H9 (cell line): ENCODE measurements around the gene CEP83. TPM values are rescaled to one million over a fixed set of nuclear protein-coding genes. Genes with fewer than 3 reads are reported as not detected.

Experiments
- DNase-seq: peaks from one replicate; pipeline ENCODE4 v3.0.0-alpha.2; 2017
- H2AFZ ChIP-seq: one replicate; pipeline ENCODE4 v1.6.1; 2013; ENCODE audit warnings: mild to moderate bottlenecking, low read length, control low read depth, moderate library complexity
- H2AK5ac ChIP-seq: 2 replicates; pipeline ENCODE4 v1.6.1; 2013; ENCODE audit warnings: low read length, control low read depth, mixed read lengths; ENCODE audit not compliant: insufficient read length
- H2BK120ac ChIP-seq: one replicate; pipeline ENCODE4 v1.6.1; 2013; ENCODE audit warnings: low read depth, mild to moderate bottlenecking, low read length, control low read depth, inconsistent platforms; ENCODE audit not compliant: poor library complexity, severe bottlenecking
- H2BK12ac ChIP-seq: 2 replicates; pipeline ENCODE4 v1.6.1; 2013; ENCODE audit warnings: low read length, control low read depth, mixed read lengths, low read depth; ENCODE audit not compliant: insufficient read length
- H2BK15ac ChIP-seq: 2 replicates; pipeline ENCODE4 v1.6.1; 2013; ENCODE audit warnings: low read depth, low read length, control low read depth
- H2BK20ac ChIP-seq: one replicate; pipeline ENCODE4 v1.6.1; 2013; ENCODE audit warnings: low read depth, mild to moderate bottlenecking, low read length, control low read depth, inconsistent platforms; ENCODE audit not compliant: poor library complexity, severe bottlenecking
- H2BK5ac ChIP-seq: 2 replicates; pipeline ENCODE4 v1.6.1; 2013; ENCODE audit warnings: low read length, control low read depth, mixed read lengths; ENCODE audit not compliant: insufficient read length
- H3K14ac ChIP-seq: 2 replicates; pipeline ENCODE4 v1.6.1; 2013; ENCODE audit warnings: low read length, control low read depth; ENCODE audit not compliant: insufficient read depth
- H3K18ac ChIP-seq: 2 replicates; pipeline ENCODE4 v1.6.1; 2013; ENCODE audit warnings: low read depth, mild to moderate bottlenecking, mixed read lengths, low read length, control low read depth; ENCODE audit not compliant: insufficient read length
- H3K23ac ChIP-seq: 2 replicates; pipeline ENCODE4 v1.6.1; 2013; ENCODE audit warnings: low read length, control low read depth, mixed read lengths, low read depth; ENCODE audit not compliant: insufficient read length
- H3K23me2 ChIP-seq: 2 replicates; pipeline ENCODE4 v1.6.1; 2013; ENCODE audit warnings: low read depth, mild to moderate bottlenecking, mixed read lengths, low read length, control low read depth; ENCODE audit not compliant: insufficient read length, poor library complexity, severe bottlenecking
- H3K27ac ChIP-seq: 2 replicates; pipeline ENCODE4 v1.5.1; 2013; ENCODE audit warnings: low read length, control low read depth, mixed read lengths, low read depth; ENCODE audit not compliant: insufficient read length
- H3K27me3 ChIP-seq: 2 replicates; pipeline ENCODE4 v1.6.1; 2013; ENCODE audit warnings: low read length, control low read depth, inconsistent platforms; ENCODE audit not compliant: insufficient read depth
- H3K4ac ChIP-seq: 2 replicates; pipeline ENCODE4 v1.6.1; 2013; ENCODE audit warnings: low read depth, mild to moderate bottlenecking, control low read depth, inconsistent platforms, low read length, moderate library complexity
- H3K4me1 ChIP-seq: 2 replicates; pipeline ENCODE4 v1.6.1; 2013; ENCODE audit warnings: low read length, control low read depth, inconsistent platforms; ENCODE audit not compliant: insufficient read depth
- H3K4me2 ChIP-seq: 2 replicates; pipeline ENCODE4 v1.6.1; 2013; ENCODE audit warnings: low read length, control low read depth, mixed read lengths; ENCODE audit not compliant: insufficient read length, insufficient read depth
- H3K56ac ChIP-seq: 2 replicates; pipeline ENCODE4 v1.6.1; 2013; ENCODE audit warnings: low read depth, mild to moderate bottlenecking, mixed read lengths, low read length, control low read depth; ENCODE audit not compliant: insufficient read length
- H3K79me1 ChIP-seq: 2 replicates; pipeline ENCODE4 v1.6.1; 2013; ENCODE audit warnings: low read depth, mild to moderate bottlenecking, moderate library complexity, low read length, control low read depth, inconsistent platforms; ENCODE audit not compliant: insufficient read depth, poor library complexity, severe bottlenecking
- H3K79me2 ChIP-seq: 2 replicates; pipeline ENCODE4 v1.6.1; 2013; ENCODE audit warnings: low read length, control low read depth, inconsistent platforms; ENCODE audit not compliant: insufficient read depth
- H3K9ac ChIP-seq: 2 replicates; pipeline ENCODE4 v1.6.1; 2013; ENCODE audit warnings: low read length, control low read depth, mixed read lengths; ENCODE audit not compliant: insufficient read length; ENCODE audit errors: extremely low read depth
- H3K9me3 ChIP-seq: one replicate; pipeline ENCODE4 v1.6.1; 2013; ENCODE audit warnings: low read depth, low read length, inconsistent platforms; ENCODE audit not compliant: control insufficient read depth
- H3T11ph ChIP-seq: one replicate; pipeline ENCODE4 v1.6.1; 2013; ENCODE audit warnings: mild to moderate bottlenecking, low read length, control low read depth, inconsistent platforms
- H4K20me1 ChIP-seq: one replicate; pipeline ENCODE4 v1.6.1; 2013; ENCODE audit not compliant: control insufficient read depth, insufficient read length, insufficient read depth
- H4K5ac ChIP-seq: 2 replicates; pipeline ENCODE4 v1.6.1; 2013; ENCODE audit warnings: low read depth, mild to moderate bottlenecking, mixed read lengths, low read length, control low read depth; ENCODE audit not compliant: insufficient read length
- H4K8ac ChIP-seq: replicated peaks from 2 replicates; pipeline ENCODE4 v1.6.1; 2013; ENCODE audit warnings: low read length, control low read depth, mixed read lengths, low read depth; ENCODE audit not compliant: insufficient read length
- H4K91ac ChIP-seq: 2 replicates; pipeline ENCODE4 v1.6.1; 2013; ENCODE audit warnings: low read depth, mild to moderate bottlenecking, moderate library complexity, mixed read lengths, low read length, control low read depth; ENCODE audit not compliant: insufficient read length
- H3K27ac Mint-ChIP-seq, 3 experiments: 2 replicates in 2 of 3; 3 replicates in 1 of 3; pipeline ENCODE4 v1.8.0; 2020 to 2021; ENCODE audit warnings: mixed read lengths in 3 of 3, mild to moderate bottlenecking in 1 of 3, moderate library complexity in 1 of 3
- H3K27me3 Mint-ChIP-seq: 2 replicates; pipeline ENCODE4 v1.8.0; 2021; ENCODE audit warnings: low read depth, mild to moderate bottlenecking, moderate library complexity, mixed read lengths
- H3K36me3 Mint-ChIP-seq, 3 experiments: 2 replicates in 2 of 3; 3 replicates in 1 of 3; pipeline ENCODE4 v1.8.0; 2020 to 2021; ENCODE audit warnings: low read depth in 3 of 3, mixed read lengths in 3 of 3; ENCODE audit not compliant: insufficient read depth in 1 of 3
- H3K4me1 Mint-ChIP-seq, 2 experiments: 2 replicates each; pipeline ENCODE4 v1.8.0; 2020; ENCODE audit warnings: mixed read lengths in 2 of 2
- H3K4me3 Mint-ChIP-seq, 2 experiments: 2 replicates in 1 of 2; 3 replicates in 1 of 2; pipeline ENCODE4 v1.8.0; 2020 to 2021; ENCODE audit warnings: mild to moderate bottlenecking in 2 of 2, mixed read lengths in 2 of 2, moderate library complexity in 1 of 2
- H3K9me3 Mint-ChIP-seq, 2 experiments: 2 replicates in 1 of 2; 3 replicates in 1 of 2; pipeline ENCODE4 v1.8.0; 2020; ENCODE audit warnings: mild to moderate bottlenecking in 2 of 2, mixed read lengths in 2 of 2, moderate library complexity in 1 of 2
- WGBS: extraction: QIAGEN DNeasy Blood & Tissue Kit; methylation state at CpG from one replicate; pipeline ENCODE4 v1.1.7; 2013; ENCODE audit warnings: missing lambda C conversion rate, low lambda C conversion rate, mixed read lengths; ENCODE audit not compliant: insufficient read length; ENCODE audit errors: extremely low coverage; 5-methylcytosine and 5-hydroxymethylcytosine counted together
- long read RNA-seq: library from polyadenylated mRNA; unstranded; transcript quantifications from one replicate; pipeline ENCODE4 v2.0.0, GENCODE V29; 2020
- total RNA-seq: library from RNA; stranded (reverse); gene quantifications from 2 replicates; pipeline ENCODE4 v1.2.1, GENCODE V29; 2021
- TF ChIP-seq, protein P1 (sequence below): fragments of 200-600 bp; sonication (generic); conservative IDR thresholded peaks from 3 replicates; pipeline ENCODE4 v1.8.0; 2021; ENCODE audit warnings: antibody characterized with exemption, mild to moderate bottlenecking

CEP83 gene
- total RNA-seq: 26.5 and 27.4 TPM in 2 replicates
- long read RNA-seq, partial matches to known transcripts: 39 of 68 reads
- long read RNA-seq, other reads (novel, unspliced or antisense): 25 of 68 reads

DNA sequence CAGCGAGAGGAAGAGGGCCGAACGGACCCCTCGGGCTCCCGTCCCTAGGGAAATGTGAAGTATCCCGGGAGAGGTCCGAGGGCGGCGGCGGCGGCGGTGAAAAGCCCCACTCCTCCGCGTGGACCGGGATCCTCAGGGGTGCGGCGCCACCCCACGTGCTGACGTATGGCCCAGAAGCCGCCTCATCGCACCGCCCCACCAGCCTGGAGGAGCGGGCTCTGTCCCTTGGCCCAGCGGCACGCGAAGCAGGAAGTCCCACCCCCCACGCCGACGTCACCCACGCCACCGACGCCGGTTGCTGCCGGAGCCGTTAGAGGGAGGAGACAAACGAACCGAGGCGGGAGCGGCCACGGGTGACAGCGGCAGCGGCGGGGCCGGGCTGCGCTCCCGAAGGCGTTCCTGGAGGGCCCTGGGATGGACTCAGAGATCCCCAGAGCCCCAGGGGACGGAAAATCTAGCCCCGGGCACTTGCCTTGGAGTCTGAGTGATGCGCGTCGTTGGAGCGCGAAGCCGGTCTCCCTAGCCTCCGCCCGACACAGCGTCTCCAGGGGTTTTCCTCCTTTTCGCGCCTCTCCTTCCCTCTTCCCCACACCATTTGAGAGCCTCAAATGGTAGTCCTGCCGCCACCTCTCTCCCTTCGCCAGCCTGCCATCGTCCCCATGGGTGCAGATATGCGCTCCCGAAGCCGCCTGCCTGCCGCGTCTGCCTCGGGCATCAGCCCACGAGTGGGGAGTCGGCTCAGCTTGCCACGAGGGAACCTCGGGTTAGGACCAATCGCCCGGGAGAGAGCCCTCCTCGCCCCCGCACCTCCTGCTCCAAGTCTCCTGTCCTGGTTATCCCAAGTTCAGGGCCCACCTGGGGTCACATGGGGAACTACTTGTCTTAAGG, at the start of gene CEP83:
Gene CEP83, minus strand, starts transcription at position 140 of the 888 bp plus-strand sequence. CDS start 47,377 bp downstream, outside the sequence.
- H2AK5ac ChIP-seq: peak within 1 kb of the TSS; percentile 80
- H2AFZ ChIP-seq: peak within 1 kb of the TSS; percentile 53
- peak within 1 kb of the TSS; percentile 29 for H3T11ph ChIP-seq
- H3K4me1 ChIP-seq: no peaks in the 10 kb centered on the region
- no peak within 1 kb of the TSS for H4K8ac ChIP-seq
- peaks cover 15% of the 10 kb centered on the region for H3K23me2 ChIP-seq
- no peaks in the 10 kb centered on the region for H3K9me3 ChIP-seq
- H3K9me3 Mint-ChIP-seq: no peaks in the 10 kb centered on the region; a peak in 1 of 5 replicates
- no peak within 1 kb of the TSS for H3K56ac ChIP-seq
- peak within 1 kb of the TSS; percentile 87 for H3K18ac ChIP-seq
- H2BK15ac ChIP-seq: no peak within 1 kb of the TSS
- peak; percentile 94 for DNase-seq
- peaks cover 13 to 21% of the 10 kb centered on the region in 2 experiments for H3K4me1 Mint-ChIP-seq
- no peak within 1 kb of the TSS; the same call in 1 of the 2 replicates for H3K4ac ChIP-seq
- WGBS: no CpG with 5 or more reads among the region's 77 CpGs
- H3K36me3 Mint-ChIP-seq: peaks cover 3 to 21% (median 9%) of the 10 kb centered on the region in 3 experiments
- no peak within 1 kb of the TSS for H4K91ac ChIP-seq
- peak within 1 kb of the TSS; percentile 29 for H2BK12ac ChIP-seq
- H3K27ac ChIP-seq: no peak within 1 kb of the TSS
- peak within 1 kb of the TSS in 2 of 3 experiments; percentile 7 to 85; a peak in 4 of 7 replicates for H3K27ac Mint-ChIP-seq
- H3K23ac ChIP-seq: no peak within 1 kb of the TSS
- H3K27me3 Mint-ChIP-seq: peaks cover 4% of the 10 kb centered on the region; the same call in 1 of the 2 replicates
- H3K4me2 ChIP-seq: peak within 1 kb of the TSS; percentile 78
- peaks cover 1% of the 10 kb centered on the region for H3K79me1 ChIP-seq
- H2BK5ac ChIP-seq: no peak within 1 kb of the TSS
- H3K14ac ChIP-seq: peak within 1 kb of the TSS; percentile 88
- H3K27me3 ChIP-seq: no peaks in the 10 kb centered on the region
- H2BK120ac ChIP-seq: peak within 1 kb of the TSS; percentile 78
- peak within 1 kb of the TSS; percentile 93 to 94 for H3K4me3 Mint-ChIP-seq
- no peak within 1 kb of the TSS for H4K5ac ChIP-seq
- TF ChIP-seq, protein P1, sequence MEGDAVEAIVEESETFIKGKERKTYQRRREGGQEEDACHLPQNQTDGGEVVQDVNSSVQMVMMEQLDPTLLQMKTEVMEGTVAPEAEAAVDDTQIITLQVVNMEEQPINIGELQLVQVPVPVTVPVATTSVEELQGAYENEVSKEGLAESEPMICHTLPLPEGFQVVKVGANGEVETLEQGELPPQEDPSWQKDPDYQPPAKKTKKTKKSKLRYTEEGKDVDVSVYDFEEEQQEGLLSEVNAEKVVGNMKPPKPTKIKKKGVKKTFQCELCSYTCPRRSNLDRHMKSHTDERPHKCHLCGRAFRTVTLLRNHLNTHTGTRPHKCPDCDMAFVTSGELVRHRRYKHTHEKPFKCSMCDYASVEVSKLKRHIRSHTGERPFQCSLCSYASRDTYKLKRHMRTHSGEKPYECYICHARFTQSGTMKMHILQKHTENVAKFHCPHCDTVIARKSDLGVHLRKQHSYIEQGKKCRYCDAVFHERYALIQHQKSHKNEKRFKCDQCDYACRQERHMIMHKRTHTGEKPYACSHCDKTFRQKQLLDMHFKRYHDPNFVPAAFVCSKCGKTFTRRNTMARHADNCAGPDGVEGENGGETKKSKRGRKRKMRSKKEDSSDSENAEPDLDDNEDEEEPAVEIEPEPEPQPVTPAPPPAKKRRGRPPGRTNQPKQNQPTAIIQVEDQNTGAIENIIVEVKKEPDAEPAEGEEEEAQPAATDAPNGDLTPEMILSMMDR: no peak
- no peaks in the 10 kb centered on the region for H4K20me1 ChIP-seq
- H2BK20ac ChIP-seq: no peak within 1 kb of the TSS
- H3K79me2 ChIP-seq: peaks cover 2% of the 10 kb centered on the region; the same call in 1 of the 2 replicates
- H3K9ac ChIP-seq: peak within 1 kb of the TSS; percentile 74
